Esophagus squamous epithelium (tissue), 5 donors: ENCODE measurements around the gene ISOC2. TPM values are rescaled to one million over a fixed set of nuclear protein-coding genes. Genes with fewer than 3 reads are reported as not detected.

ENCODE experiments used
- DNase-seq: peaks from one replicate; lab custom pipeline; 2025; lab: John Stamatoyannopoulos, UW
- H3K27ac ChIP-seq, 4 donors: fragments of 200-600 bp; sonication (generic); one replicate each; pipeline ENCODE4 v1.5.1; 2016 to 2019; ENCODE audit warnings: mild to moderate bottlenecking in 1 of 4
- H3K27me3 ChIP-seq, 4 donors: fragments of 200-600 bp; sonication (generic); 1 replicate in 3 of 4; 2 replicates in 1 of 4; pipeline versions ENCODE4 v1.5.1 to v1.6.0; 2017 to 2021; ENCODE audit warnings: antibody characterized with exemption in 1 of 4
- H3K36me3 ChIP-seq, 3 donors: fragments of 200-600 bp; sonication (generic); one replicate each; pipeline ENCODE4 v1.5.1; 2016 to 2019
- H3K4me1 ChIP-seq, 3 donors: fragments of 200-600 bp; sonication (generic); one replicate each; pipeline ENCODE4 v1.5.1; 2017 to 2019
- H3K4me3 ChIP-seq, 4 donors: fragments of 200-600 bp; sonication (generic); 1 replicate in 3 of 4; 2 replicates in 1 of 4; pipeline ENCODE4 v1.5.1; 2016 to 2019; ENCODE audit warnings: mild to moderate bottlenecking in 2 of 4, moderate library complexity in 1 of 4
- H3K9me3 ChIP-seq, 3 donors: fragments of 200-600 bp; sonication (generic); one replicate each; pipeline ENCODE4 v1.5.1; 2016 to 2019
- CTCF ChIP-seq, 6 experiments: fragments of 450-650 bp in 4 of 6; fragments of 200-600 bp in 2 of 6; sonication (generic) in 2 of 6; IDR thresholded peaks; one replicate each; pipeline ENCODE4 v1.5.1; 2016 to 2019; ENCODE audit warnings: antibody characterized with exemption in 6 of 6, mild to moderate bottlenecking in 4 of 6, moderate library complexity in 4 of 6
- POLR2A ChIP-seq, 4 donors: fragments of 450-650 bp; IDR thresholded peaks; one replicate each; pipeline ENCODE4 v1.6.1; 2017; ENCODE audit warnings: antibody characterized with exemption in 4 of 4, mild to moderate bottlenecking in 4 of 4, moderate library complexity in 3 of 4
- WGBS, 2 donors: methylation state at CpG; one replicate each; pipeline ENCODE4 v1.1.5; 2018; 5-methylcytosine and 5-hydroxymethylcytosine counted together
- intact Hi-C: fragments of 100-400 bp; cut with DNase I; formaldehyde crosslinking; loops from one replicate; pipeline ENCODE4 v1.15.0; 2022
- total RNA-seq, 4 donors: library from RNA; depleted of rRNA; stranded (reverse); fragments of >200 nt; gene quantifications; one replicate each; pipeline ENCODE4 v1.1.0, GENCODE V29; 2016
- donor health status: DM: yes; HTN: yes; CAD: no.

Gene ISOC2
- total RNA-seq, 4 donors from 2014 or later = 60.5 to 98.1 (median 78.7) TPM

GRCh38 chr19:55440411-55441105 is 20.9 kb downstream of the ISOC2 start:
- no peak for DNase-seq
- H3K36me3 ChIP-seq = no peaks in the 10 kb centered on the region
- no peak overlapping the region for H3K27ac ChIP-seq
- intact Hi-C loops = no loop called here
- peaks cover 11 to 39% (median 14%) of the 10 kb centered on the region in 3 donors for H3K4me1 ChIP-seq
- peaks cover 21 to 98% (median 35%) of the 10 kb centered on the region in 4 donors for H3K27me3 ChIP-seq
- no peaks in the 10 kb centered on the region for H3K9me3 ChIP-seq
- no peak for TF ChIP-seq POLR2A (IDR thresholded peaks at IDR 0.05)
- no peak for TF ChIP-seq CTCF (IDR thresholded peaks at IDR 0.05)
- peak overlapping the region in 1 of 4 donors; percentile 4 for H3K4me3 ChIP-seq
- WGBS, 2 donors = 12 to 15% methylated on average over 13 to 28 of the region's 39 CpGs

GRCh38 chr19:55439052-55439451 is 22.4 kb downstream of the ISOC2 start:
- H3K36me3 ChIP-seq = no peaks in the 10 kb centered on the region
- no peak for TF ChIP-seq POLR2A (IDR thresholded peaks at IDR 0.05)
- no peak for TF ChIP-seq CTCF (IDR thresholded peaks at IDR 0.05)
- 67 to 77% methylated on average over 4 to 5 of the region's 5 CpGs for WGBS, 2 donors
- intact Hi-C loops = no loop called here
- no peaks in the 10 kb centered on the region for H3K9me3 ChIP-seq
- H3K4me1 ChIP-seq = peaks cover 11 to 34% (median 14%) of the 10 kb centered on the region in 3 donors
- no peak for DNase-seq
- H3K4me3 ChIP-seq = no peak overlapping the region
- peaks cover 21 to 83% (median 29%) of the 10 kb centered on the region in 4 donors for H3K27me3 ChIP-seq
- no peak overlapping the region for H3K27ac ChIP-seq

- TF ChIP-seq CTCF (IDR thresholded peaks at IDR 0.05) (no peak), POLR2A (IDR thresholded peaks at IDR 0.05) (no peak)
- Histone ChIP-seq H3K4me3 (no peak overlapping the region), H3K9me3 (no peaks in the 10 kb centered on the region), H3K27ac (no peak overlapping the region), H3K27me3 (peaks cover 21 to 83% (median 27%) of the 10 kb centered on the region in 4 donors), H3K4me1 (peaks cover 6 to 23% (median 14%) of the 10 kb centered on the region in 3 donors), H3K36me3 (no peaks in the 10 kb centered on the region)
- DNase-seq = no peak
- 0 to 7% methylated on average over 6 of the region's 17 CpGs for WGBS, 2 donors
- intact Hi-C loops = no loop called here
These were observed 24.0 kb downstream of the ISOC2 start for GRCh38 chr19:55437410-55437809.

- H3K27me3 ChIP-seq = peaks cover 18 to 83% (median 25%) of the 10 kb centered on the region in 4 donors
- TF ChIP-seq CTCF (IDR thresholded peaks at IDR 0.05) (no peak), POLR2A (IDR thresholded peaks at IDR 0.05) (no peak)
These were observed 24.6 kb downstream of the ISOC2 start for GRCh38 chr19:55436847-55437246.

GRCh38 chr19:55435020-55435419 is 26.4 kb downstream of the ISOC2 start:
- peaks cover 0 to 83% (median 8%) of the 10 kb centered on the region in 4 donors for H3K27me3 ChIP-seq
- intact Hi-C loops = no loop called here
- TF ChIP-seq POLR2A (IDR thresholded peaks at IDR 0.05) = no peak
- TF ChIP-seq CTCF (IDR thresholded peaks at IDR 0.05) = no peak
- no peak overlapping the region for H3K27ac ChIP-seq
- H3K4me3 ChIP-seq = no peak overlapping the region
- H3K36me3 ChIP-seq = no peaks in the 10 kb centered on the region
- no peaks in the 10 kb centered on the region for H3K9me3 ChIP-seq
- WGBS, 2 donors = 91 to 94% methylated on average over 4 of the region's 4 CpGs
- no peaks in the 10 kb centered on the region for H3K4me1 ChIP-seq
- DNase-seq = no peak

More at GRCh38 chr19:55436847-55437246, 24.6 kb downstream of the ISOC2 start:
- Histone ChIP-seq H3K9me3 (no peaks in the 10 kb centered on the region), H3K4me3 (no peak overlapping the region), H3K27ac (no peak overlapping the region), H3K4me1 (peaks cover under 1 to 17% (median 12%) of the 10 kb centered on the region in 3 donors), H3K36me3 (no peaks in the 10 kb centered on the region)
- no peak for DNase-seq
- 32 to 37% methylated on average over 8 of the region's 8 CpGs for WGBS, 2 donors
- intact Hi-C loops = no loop called here
